Right cardiac atrium (tissue), 5 donors: ENCODE results near the gene FBXO5. TPM values are rescaled to one million over a fixed set of nuclear protein-coding genes. Genes with fewer than 3 reads are reported as not detected.
A peak's percentile ranks its signal among the peaks of the same experiment; 100 is the strongest.
"Not testable (repeated sequence)": the region's sequence is repeated elsewhere in the genome, so short reads cannot be mapped to it uniquely, and the experiment has no call there.

Experiments
- ATAC-seq, 2 donors: fragments of 200-7000 bp; cut with Tn5 transposase; one replicate each; pipeline versions ENCODE4 v1.8.0 to v1.9.1; 2020; ENCODE audit warnings: moderate library complexity in 2 of 2, mild to moderate bottlenecking in 1 of 2
- DNase-seq, 3 donors: peaks; one replicate each; pipeline ENCODE4 v3.0.0-alpha.2; 2020
- H3K27ac ChIP-seq: one replicate; pipeline ENCODE4 v1.5.1; 2013; ENCODE audit warnings: mild to moderate bottlenecking, low read length, control low read depth, moderate library complexity
- H3K27me3 ChIP-seq: one replicate; pipeline ENCODE4 v1.6.1; 2013; ENCODE audit not compliant: control insufficient read depth, insufficient read depth
- H3K4me1 ChIP-seq: one replicate; pipeline ENCODE4 v1.6.1; 2013; ENCODE audit warnings: low read length; ENCODE audit not compliant: control insufficient read depth, insufficient read depth
- H3K4me3 ChIP-seq: one replicate; pipeline ENCODE4 v1.5.1; 2013; ENCODE audit warnings: low read length, control low read depth
- H3K9me3 ChIP-seq: one replicate; pipeline ENCODE4 v1.6.1; 2013; ENCODE audit warnings: low read length; ENCODE audit not compliant: control insufficient read depth
- WGBS: extraction: QIAGEN DNeasy Blood & Tissue Kit; methylation state at CpG from one replicate; pipeline ENCODE4 v1.1.7; 2013; 5-methylcytosine and 5-hydroxymethylcytosine counted together
- intact Hi-C, 4 donors: fragments of 100-400 bp; cut with DNase I; formaldehyde crosslinking; loops; one replicate each; pipeline versions ENCODE4 v1.11.0 to v1.14.0; 2022 to 2023
- polyA plus RNA-seq: library from polyadenylated mRNA; stranded (reverse); fragments of 200-250 nt; gene quantifications from one replicate; pipeline ENCODE4 v1.2.3, GENCODE V29; 2013
- total RNA-seq, 4 donors: library from RNA; stranded (reverse); fragmentation: NEBNext Ultra II Directional; extraction: Animal tissue kit (Norgen Biotek cat#: 25700); gene quantifications; one replicate each; pipeline ENCODE4 v1.2.1, GENCODE V29; 2021
- donor health status: healthy with polysubstance abuse.
- donor health status: DM: no; HTN: yes; CAD: no.
- donor health status: DM: no; HTN: no; CAD: no.
- donor health status: DM: no; HTN: yes; CAD: no; lungs with severe emphysema.
- donor health status: DM: yes; HTN: yes; CAD: no.

FBXO5 gene
- total and polyA plus RNA-seq, 5 donors = 1.0 to 3.5 (median 2.6) TPM

- WGBS = 81% methylated on average over 2 of the region's 2 CpGs
- ATAC-seq (no peak), DNase-seq (no peak)
- H3K9me3 ChIP-seq = no peaks in the 10 kb centered on the region
- intact Hi-C loops = no loop called here
- no peaks in the 10 kb centered on the region for H3K27me3 ChIP-seq
- no peak overlapping the region for H3K27ac ChIP-seq
- H3K4me1 ChIP-seq = peaks cover 5% of the 10 kb centered on the region
- no peak overlapping the region for H3K4me3 ChIP-seq
These were observed 4.1 kb upstream of the FBXO5 start for GRCh38 chr6:152986978-152987377.

DNA sequence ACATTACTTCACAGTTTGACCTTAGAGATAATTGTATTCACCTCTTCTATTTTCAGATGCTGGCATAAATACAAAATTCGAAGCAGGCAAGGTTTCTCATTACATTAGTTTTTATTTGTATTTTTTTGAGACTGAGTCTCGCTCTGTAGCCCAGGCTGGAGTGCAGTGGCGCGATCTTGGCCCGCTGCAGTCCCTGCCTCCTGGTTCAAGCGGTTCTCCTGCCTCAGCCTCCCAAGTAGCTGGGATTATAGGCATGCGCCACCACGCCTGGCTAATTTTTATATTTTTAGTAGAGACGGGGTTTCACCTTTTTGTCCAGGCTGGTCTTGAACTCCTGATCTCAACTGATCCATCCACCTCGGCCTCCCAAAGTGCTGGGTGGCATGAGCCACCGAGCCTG, 2.5 kb upstream of the FBXO5 start:
- H3K27me3 ChIP-seq, H3K9me3 ChIP-seq, H3K4me1 ChIP-seq, H3K4me3 ChIP-seq, intact Hi-C loops, H3K27ac ChIP-seq, ATAC-seq: not testable (repeated sequence)
- WGBS = 88% methylated on average over 11 of the region's 11 CpGs
- DNase-seq = peak in 1 of 3 donors; percentile 15

DNA sequence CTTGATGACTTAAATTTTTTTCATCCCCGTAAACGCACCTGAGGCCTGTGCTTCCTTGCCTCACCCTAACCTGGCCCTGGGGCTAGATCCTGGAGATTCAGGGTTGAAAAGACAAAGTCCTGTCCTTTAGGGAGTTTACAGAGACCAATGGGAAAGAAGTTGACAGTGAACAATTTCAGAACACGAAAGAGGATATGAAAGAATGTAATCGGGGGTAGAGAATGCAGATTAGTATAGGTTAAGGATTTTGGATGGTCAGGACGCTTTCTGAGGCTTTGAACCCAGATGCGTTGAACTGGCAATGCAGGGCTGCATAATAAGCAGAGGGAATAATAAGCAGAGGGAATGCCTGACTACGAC, 1.7 kb upstream of the FBXO5 start:
- peaks cover 5% of the 10 kb centered on the region for H3K4me1 ChIP-seq
- intact Hi-C loops = no loop called here
- no peak for ATAC-seq

DNA sequence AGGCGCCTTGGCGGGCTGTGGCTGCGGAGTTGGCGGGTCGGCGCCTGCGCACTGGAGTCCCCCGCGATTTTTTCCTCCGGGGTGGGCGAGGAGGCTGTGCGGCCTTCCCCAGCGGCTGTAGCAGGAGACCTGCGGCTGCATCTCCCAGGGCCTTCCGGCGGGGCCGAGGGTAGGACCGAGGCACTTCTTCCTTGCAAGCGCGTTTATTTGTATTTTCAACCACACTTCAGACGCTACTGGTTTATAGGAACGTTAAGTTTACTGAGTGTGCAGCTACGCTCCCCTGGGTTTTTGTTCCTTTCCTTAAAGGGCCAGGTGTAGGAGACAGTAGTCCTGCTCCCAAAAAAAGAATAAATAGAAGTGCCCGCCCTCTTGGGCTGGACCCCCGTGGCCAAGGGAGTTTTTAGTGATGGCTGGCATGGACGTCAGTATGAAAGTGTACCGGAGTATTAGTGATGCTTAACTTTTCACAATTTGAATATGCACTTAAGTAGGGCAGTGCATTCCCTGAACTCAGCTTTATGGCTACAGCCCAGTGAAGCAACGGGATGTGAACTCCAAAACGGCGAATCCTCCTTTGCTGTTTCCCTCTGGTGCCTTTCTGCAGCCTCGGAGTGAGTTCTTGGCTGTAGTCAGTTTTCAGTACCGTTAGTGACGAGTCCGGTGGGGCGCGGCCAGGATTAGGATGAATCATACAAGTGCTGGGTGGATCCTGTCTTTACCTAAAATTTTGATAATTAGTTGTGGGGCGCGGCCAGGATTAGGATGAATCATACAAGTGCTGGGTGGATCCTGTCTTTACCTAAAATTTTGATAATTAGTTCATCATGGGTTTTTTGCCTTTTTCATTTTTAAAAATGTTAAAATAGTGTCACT, 1.0 kb upstream of the FBXO5 start:
- H3K9me3 ChIP-seq = no peaks in the 10 kb centered on the region
- WGBS = under 1% methylated on average over 38 of the region's 38 CpGs
- peak overlapping the region; percentile 95 for H3K27ac ChIP-seq
- H3K27me3 ChIP-seq = no peaks in the 10 kb centered on the region
- DNase-seq (peak; percentile 97 to 99 (median 98)), ATAC-seq (peak; percentile 46 to 73)
- peaks cover 5% of the 10 kb centered on the region for H3K4me1 ChIP-seq
- intact Hi-C loops = no loop called here
- peak overlapping the region; percentile 76 for H3K4me3 ChIP-seq

More for the DNA sequence above, 1.7 kb upstream of the FBXO5 start:
- Histone ChIP-seq H3K27me3 (no peaks in the 10 kb centered on the region), H3K9me3 (no peaks in the 10 kb centered on the region), H3K4me3 (peak overlapping the region; percentile 76), H3K27ac (peak overlapping the region; percentile 88)
- DNase-seq = no peak
- 8% methylated on average over 7 of the region's 7 CpGs for WGBS

DNA sequence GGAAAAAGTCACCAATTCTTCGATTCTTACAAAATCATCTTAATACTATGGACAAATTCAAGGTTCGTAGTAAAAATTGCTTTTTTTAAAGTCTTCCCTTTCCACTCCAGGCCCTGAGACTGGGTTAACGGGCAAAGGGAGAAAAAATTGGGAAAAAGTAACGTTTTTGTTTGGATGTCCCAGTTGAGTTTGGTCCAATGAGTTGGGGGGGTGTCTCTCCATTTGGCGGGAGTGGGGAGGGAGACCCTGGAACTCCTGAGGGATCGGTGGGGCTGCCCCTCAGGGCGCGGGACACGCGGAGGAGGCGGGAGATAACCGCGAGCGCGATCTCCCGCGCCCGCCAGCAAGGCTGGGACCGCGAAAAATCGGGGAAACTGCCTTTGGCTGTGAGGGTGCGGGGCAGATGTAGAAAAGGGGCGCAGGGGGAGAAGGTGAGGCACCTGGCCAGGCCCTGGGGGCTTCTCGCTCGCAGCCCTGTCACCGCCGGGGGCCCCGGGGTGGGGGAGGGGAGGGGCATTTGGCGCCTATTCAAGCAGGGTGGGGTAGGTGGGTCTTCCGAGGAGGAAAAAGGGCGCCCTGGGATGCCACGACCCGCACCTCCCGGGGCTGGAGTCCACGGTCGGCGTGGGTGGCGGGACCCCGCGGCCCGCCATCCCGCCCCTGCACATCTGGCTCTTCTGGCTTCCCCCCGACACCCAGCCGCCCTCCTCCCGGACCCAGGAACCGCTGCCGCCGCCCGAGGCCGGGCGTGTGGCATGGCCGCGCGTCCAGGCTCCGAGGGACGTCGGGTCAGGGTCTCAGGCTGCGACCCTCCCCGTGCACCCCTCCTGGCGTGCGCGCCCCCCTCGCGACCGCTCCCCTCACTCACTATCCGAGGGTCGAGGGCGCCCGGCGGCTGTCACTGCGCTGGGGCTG, 595 bp downstream of the FBXO5 start:
- no peak overlapping the region for H3K27ac ChIP-seq
- 4% methylated on average over 71 of the region's 71 CpGs for whole genome bisulfite sequencing
- H3K27me3 ChIP-seq = no peaks in the 10 kb centered on the region
- ATAC-seq (peak; percentile 0 to 2), DNase-seq (peak in 2 of 3 donors; percentile 60 to 76)
- intact Hi-C loops = no loop called here
- no peaks in the 10 kb centered on the region for H3K9me3 ChIP-seq
- peaks cover 5% of the 10 kb centered on the region for H3K4me1 ChIP-seq
- H3K4me3 ChIP-seq = peak overlapping the region; percentile 76

GRCh38 chr6:152981219-152981618, 1.6 kb downstream of the FBXO5 start:
- DNase-seq (no peak), ATAC-seq (no peak)
- intact Hi-C loops = no loop called here
- Histone ChIP-seq H3K4me3 (no peak overlapping the region), H3K9me3 (no peaks in the 10 kb centered on the region), H3K4me1 (peaks cover 5% of the 10 kb centered on the region), H3K27ac (no peak overlapping the region), H3K27me3 (no peaks in the 10 kb centered on the region)
- WGBS = 33% methylated on average over 2 of the region's 2 CpGs

- Histone ChIP-seq H3K27ac (no peak overlapping the region), H3K27me3 (no peaks in the 10 kb centered on the region), H3K9me3 (no peaks in the 10 kb centered on the region), H3K4me1 (peaks cover 5% of the 10 kb centered on the region), H3K4me3 (no peak overlapping the region)
- WGBS = 64% methylated on average over 1 of the region's 1 CpG
- intact Hi-C loops = no loop called here
- DNase-seq (no peak), ATAC-seq (no peak)
These were observed 2.2 kb downstream of the FBXO5 start for GRCh38 chr6:152980656-152981055.

GRCh38 chr6:152979116-152979515, 3.7 kb downstream of the FBXO5 start:
- ATAC-seq = no peak
- 61% methylated on average over 1 of the region's 1 CpG for WGBS
- H3K4me1 ChIP-seq = no peaks in the 10 kb centered on the region
- no peak overlapping the region for H3K27ac ChIP-seq
- no peaks in the 10 kb centered on the region for H3K9me3 ChIP-seq
- no peaks in the 10 kb centered on the region for H3K27me3 ChIP-seq
- DNase-seq = no peak
- H3K4me3 ChIP-seq = no peak overlapping the region
- intact Hi-C loops = no loop called here

GRCh38 chr6:152978058-152978457, 4.8 kb downstream of the FBXO5 start:
- no peak overlapping the region for H3K4me3 ChIP-seq
- WGBS = 60% methylated on average over 3 of the region's 3 CpGs
- no peaks in the 10 kb centered on the region for H3K27me3 ChIP-seq
- no peaks in the 10 kb centered on the region for H3K9me3 ChIP-seq
- no peak for DNase-seq
- no peak overlapping the region for H3K27ac ChIP-seq
- ATAC-seq = no peak
- intact Hi-C loops = no loop called here
- no peaks in the 10 kb centered on the region for H3K4me1 ChIP-seq

- H3K4me3 ChIP-seq = no peak overlapping the region
- no peak overlapping the region for H3K27ac ChIP-seq
- no peaks in the 10 kb centered on the region for H3K9me3 ChIP-seq
- intact Hi-C loops = no loop called here
- H3K4me1 ChIP-seq = no peaks in the 10 kb centered on the region
- ATAC-seq (no peak), DNase-seq (no peak)
- no peaks in the 10 kb centered on the region for H3K27me3 ChIP-seq
These were observed 5.3 kb downstream of the FBXO5 start for GRCh38 chr6:152977556-152977955.

DNA sequence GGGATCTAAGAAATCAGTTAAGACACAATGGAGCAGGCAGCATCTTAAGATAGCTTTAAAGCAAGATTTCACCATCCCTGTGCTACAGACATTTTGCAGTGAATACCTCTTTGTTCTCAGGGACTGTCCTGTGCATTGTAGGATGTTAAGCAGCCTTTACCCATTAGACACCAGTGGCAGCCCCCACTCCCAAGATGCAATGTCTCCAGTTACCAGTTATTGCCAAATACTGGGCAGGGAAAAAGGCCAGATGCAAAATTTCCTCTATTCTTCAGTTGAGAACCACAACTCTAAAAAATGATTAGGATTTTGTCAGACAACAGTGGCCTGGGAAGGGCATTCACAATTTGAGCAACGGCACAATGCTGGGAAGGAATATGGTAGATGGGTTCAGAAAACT, 6.1 kb downstream of the FBXO5 start:
- H3K27me3 ChIP-seq = no peaks in the 10 kb centered on the region
- intact Hi-C loops = no loop called here
- ATAC-seq (no peak), DNase-seq (no peak)
- no peak overlapping the region for H3K4me3 ChIP-seq
- no peak overlapping the region for H3K27ac ChIP-seq
- WGBS = 85% methylated on average over 1 of the region's 1 CpG
- no peaks in the 10 kb centered on the region for H3K9me3 ChIP-seq
- H3K4me1 ChIP-seq = no peaks in the 10 kb centered on the region
